Measurements from ENCODE around the gene AGPAT4.

Gene AGPAT4

GRCh38 chr6:161281092-161281491 lies 7.2 kb upstream of the AGPAT4 start:
- DNase-seq = no peak

GRCh38 chr6:161279677-161280415 lies 6.0 kb upstream of the AGPAT4 start:
- DNase-seq = no peak

- no peak for DNase-seq
Observed at GRCh38 chr6:161276605-161277155, 2.8 kb upstream of the AGPAT4 start.

GRCh38 chr6:161274898-161275297 lies 1.0 kb upstream of the AGPAT4 start:
- DNase-seq = no peak

- no peak for DNase-seq
Observed at GRCh38 chr6:161274488-161274858, 612 bp upstream of the AGPAT4 start.

- DNase-seq = no peak
Observed at GRCh38 chr6:161273274-161273751, 548 bp downstream of the AGPAT4 start.

- DNase-seq = no peak
Observed at GRCh38 chr6:161272635-161273273, 1.1 kb downstream of the AGPAT4 start.

- no peak for DNase-seq
Observed at GRCh38 chr6:161271343-161272030, 2.4 kb downstream of the AGPAT4 start.

- DNase-seq = no peak
Observed at GRCh38 chr6:161270116-161270515, 3.7 kb downstream of the AGPAT4 start.

- DNase-seq = no peak
Observed at GRCh38 chr6:161269310-161269709, 4.6 kb downstream of the AGPAT4 start.

- no peak for DNase-seq
Observed at GRCh38 chr6:161268531-161269210, 5.2 kb downstream of the AGPAT4 start.

GRCh38 chr6:161266513-161267230 lies 7.2 kb downstream of the AGPAT4 start:
- DNase-seq = no peak

GRCh38 chr6:161265975-161266374 lies 7.9 kb downstream of the AGPAT4 start:
- no peak for DNase-seq

- DNase-seq = no peak
Observed at GRCh38 chr6:161265554-161265953, 8.3 kb downstream of the AGPAT4 start.

- no peak for DNase-seq
Observed at GRCh38 chr6:161264181-161264580, 9.7 kb downstream of the AGPAT4 start.

GRCh38 chr6:161261816-161262215 lies 12.0 kb downstream of the AGPAT4 start:
- DNase-seq = no peak

- DNase-seq = no peak
Observed at GRCh38 chr6:161261325-161261724, 12.5 kb downstream of the AGPAT4 start.

GRCh38 chr6:161259302-161259701 lies 14.6 kb downstream of the AGPAT4 start:
- DNase-seq = no peak

- no peak for DNase-seq
Observed at GRCh38 chr6:161257793-161258457, 15.9 kb downstream of the AGPAT4 start.

GRCh38 chr6:161256407-161256806 lies 17.5 kb downstream of the AGPAT4 start:
- DNase-seq = no peak

- no peak for DNase-seq
Observed at GRCh38 chr6:161255518-161255917, 18.3 kb downstream of the AGPAT4 start.
